Fibroblast of peridontal ligament (primary cell): Measurements from ENCODE around the gene SRRM3.
"Not testable (repeated sequence)": the region's sequence is repeated elsewhere in the genome, so short reads cannot be mapped to it uniquely, and the experiment has no call there.

Experiments used
- DNase-seq: peaks from one replicate; pipeline ENCODE4 v3.0.0-alpha.2; 2010; ENCODE audit errors: extremely low read depth

SRRM3 gene

GRCh38 chr7:76187272-76187671 lies 14.4 kb upstream of the SRRM3 start:
- DNase-seq = no peak

GRCh38 chr7:76189276-76189675 lies 12.4 kb upstream of the SRRM3 start:
- DNase-seq = no peak

GRCh38 chr7:76191783-76192240 lies 9.9 kb upstream of the SRRM3 start:
- DNase-seq = peak; percentile 4

DNA sequence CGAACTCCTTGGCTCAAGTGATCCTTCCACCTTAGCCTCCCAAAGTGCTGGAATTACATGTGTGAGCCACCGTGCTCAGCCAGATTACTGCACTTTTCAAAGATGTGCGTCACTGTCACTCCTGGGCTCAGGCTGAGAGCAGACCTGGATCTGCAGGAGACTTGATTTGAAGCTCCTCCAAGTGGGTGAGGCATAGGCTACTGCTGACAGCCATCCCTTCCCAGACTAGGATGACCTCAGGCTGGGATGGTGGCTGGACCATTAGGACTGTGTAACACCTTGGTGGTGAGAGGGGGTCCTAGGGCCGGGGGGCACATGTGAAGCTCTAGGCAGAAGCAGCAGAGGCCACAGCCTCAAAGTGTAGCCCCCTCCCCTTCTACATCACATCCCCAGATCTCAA lies 8.2 kb upstream of the SRRM3 start:
- no peak for DNase-seq

GRCh38 chr7:76193883-76194282 lies 7.8 kb upstream of the SRRM3 start:
- no peak for DNase-seq

GRCh38 chr7:76196786-76197185 lies 4.9 kb upstream of the SRRM3 start:
- no peak for DNase-seq

GRCh38 chr7:76198202-76198601 lies 3.5 kb upstream of the SRRM3 start:
- no peak for DNase-seq

DNA sequence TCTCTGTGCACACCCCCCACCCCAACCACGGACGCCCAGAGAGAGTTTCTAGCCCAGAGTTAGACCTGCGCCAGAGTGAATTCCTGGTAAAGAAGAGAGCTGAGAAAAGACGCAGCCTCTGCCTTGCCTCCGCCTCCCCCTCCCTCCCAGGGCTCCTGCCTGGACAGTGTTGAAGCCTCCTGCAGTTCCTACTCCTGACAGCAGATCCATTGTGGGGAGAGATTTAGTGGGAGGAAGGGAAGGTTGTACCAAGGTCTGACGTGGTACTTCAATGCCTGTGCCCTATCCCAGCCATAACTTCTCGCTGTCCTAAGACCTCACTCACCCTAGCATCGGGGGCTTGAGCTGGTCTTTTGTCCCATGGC lies 952 bp downstream of the SRRM3 start:
- no peak for DNase-seq

- DNase-seq = no peak
These were observed 2.5 kb downstream of the SRRM3 start for GRCh38 chr7:76204147-76204546.

- DNase-seq = no peak
These were observed 4.9 kb downstream of the SRRM3 start for GRCh38 chr7:76206633-76207032.

DNA sequence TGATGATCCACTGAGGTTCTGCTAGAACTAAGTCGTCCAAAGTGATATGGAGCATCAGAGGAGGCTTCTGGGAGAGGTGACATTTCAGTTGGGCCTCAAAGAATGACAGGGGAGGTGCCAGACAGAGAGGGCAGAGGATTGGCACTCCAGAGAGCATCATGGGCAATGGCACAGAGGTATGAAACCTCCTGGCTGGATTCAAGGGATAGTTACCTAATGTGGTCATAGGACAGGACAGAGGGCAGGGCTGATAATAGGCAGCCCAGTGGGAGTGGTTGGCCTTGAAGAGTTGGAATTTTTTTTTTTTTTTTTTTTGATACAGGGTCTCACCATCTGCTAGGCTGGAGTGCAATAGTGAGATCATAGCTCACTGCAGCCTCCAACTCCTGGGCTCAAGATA lies 7.6 kb downstream of the SRRM3 start:
- no peak for DNase-seq

DNA sequence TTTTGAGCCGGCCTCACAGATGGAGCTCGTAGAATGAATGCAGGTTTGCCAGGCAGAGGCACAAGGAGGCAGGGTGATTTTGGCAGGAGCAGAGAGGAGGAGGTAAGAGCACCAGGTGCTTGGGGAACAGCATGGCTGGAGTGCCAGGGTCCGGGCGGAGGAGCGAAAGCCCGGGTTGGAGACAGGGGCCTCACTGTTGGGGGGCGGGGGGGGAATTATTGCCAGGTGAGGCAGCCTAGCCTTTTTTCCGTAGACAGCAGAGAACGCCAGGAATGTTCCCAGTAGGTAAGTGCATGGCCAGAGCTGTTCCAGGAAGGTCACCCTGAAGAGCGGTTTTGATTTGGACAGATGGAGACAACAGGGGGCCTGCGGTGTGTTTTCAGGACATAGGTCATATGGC lies 9.5 kb downstream of the SRRM3 start:
- DNase-seq = no peak

DNA sequence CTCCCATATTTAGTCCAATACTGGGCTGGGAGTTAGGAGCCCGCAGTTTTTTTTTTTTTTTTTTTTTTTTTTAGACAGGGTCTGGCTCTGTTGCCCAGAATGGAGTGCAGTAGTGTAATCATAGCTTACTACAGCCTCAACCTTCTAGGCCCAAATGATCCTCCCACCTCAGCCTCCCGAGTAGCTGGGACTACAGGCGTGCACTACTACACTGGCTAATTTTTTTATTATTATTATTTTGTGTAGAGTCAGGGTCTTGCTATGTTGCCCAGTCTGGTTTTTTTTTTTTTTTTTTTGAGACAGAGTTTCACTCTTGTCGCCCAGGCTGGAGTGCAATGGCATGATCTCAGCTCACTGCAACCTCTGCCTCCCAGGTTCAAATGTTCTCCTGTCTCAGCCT lies 13.7 kb downstream of the SRRM3 start:
- not testable (repeated sequence) for DNase-seq

DNA sequence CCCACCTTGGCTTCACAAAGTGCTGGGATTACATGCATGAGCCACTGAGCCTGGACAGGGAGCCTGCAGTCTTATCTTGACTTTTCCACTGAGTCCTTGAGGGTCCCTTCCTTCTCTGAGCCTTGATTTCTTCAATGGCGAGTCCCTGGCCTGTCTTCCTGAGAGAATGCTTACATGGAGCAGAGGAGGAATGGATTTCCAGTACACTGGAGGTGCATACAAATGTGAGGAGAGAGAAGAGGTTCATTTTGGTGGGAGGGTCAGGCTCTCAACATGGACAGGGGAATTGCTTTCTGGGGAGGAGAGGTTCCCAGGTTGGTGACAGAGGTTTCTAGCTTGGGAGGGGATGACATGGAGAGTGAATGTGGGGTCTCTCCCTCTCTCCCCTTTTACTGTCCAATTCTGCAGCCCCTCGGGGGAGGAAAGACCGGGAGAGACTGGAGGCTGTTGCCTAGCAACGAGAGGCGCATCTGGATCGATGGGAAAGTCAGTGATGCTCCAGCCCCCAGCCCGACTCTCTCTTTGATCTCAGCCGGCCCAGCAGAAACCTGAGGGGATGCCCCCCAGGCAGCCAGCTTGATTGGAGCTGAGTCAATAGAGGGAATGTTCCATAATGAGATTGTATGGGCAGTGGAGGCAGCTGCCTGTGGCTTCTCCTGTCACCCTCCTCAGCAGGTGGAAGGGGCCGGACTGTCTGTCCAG lies 14.8 kb downstream of the SRRM3 start:
- no peak for DNase-seq

- no peak for DNase-seq
These were observed 16.4 kb downstream of the SRRM3 start for GRCh38 chr7:76217942-76218566.

DNA sequence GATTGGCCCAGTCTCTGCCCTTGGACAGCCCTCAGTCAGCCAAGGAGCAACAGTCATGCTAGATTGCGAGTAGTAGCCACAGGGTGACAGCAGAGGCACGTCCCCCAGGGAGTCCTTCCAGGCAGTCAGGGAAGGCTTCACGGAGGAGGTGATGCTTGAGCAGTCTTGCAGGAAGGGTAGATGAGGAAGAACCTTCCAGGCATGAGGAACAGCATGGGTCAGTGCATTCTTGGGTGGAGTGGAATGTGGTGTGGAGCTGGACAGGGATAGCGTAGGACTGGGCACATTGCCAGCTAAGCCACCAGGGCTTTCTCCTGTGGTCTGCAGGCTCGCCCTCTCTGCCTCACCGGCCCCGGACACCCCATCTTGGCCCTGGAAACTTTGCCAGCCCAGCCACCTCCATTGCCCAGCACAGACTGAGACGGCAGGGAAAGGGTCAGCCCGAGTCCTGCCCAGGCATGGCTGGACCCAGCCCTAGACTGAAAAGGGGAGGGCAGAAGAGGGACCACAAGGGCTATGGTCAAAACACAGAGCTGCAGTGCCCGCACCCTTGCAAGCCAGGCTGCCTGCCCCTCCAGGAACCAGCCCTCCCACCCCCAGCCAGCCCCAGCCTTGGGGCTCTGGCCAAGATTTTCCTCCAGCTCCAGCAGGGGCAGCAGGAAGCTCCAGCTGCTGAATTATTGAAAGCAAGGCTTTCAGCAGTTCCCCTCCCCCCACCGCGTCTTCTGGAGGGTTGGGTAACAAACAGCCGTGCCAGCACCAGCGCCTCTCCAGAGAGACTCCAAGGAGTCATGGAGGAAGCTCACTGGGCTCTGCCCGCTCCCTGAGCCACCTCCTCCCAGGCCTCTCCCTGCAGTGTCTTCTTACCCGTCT lies 18.7 kb downstream of the SRRM3 start:
- peak; percentile 58 for DNase-seq

DNA sequence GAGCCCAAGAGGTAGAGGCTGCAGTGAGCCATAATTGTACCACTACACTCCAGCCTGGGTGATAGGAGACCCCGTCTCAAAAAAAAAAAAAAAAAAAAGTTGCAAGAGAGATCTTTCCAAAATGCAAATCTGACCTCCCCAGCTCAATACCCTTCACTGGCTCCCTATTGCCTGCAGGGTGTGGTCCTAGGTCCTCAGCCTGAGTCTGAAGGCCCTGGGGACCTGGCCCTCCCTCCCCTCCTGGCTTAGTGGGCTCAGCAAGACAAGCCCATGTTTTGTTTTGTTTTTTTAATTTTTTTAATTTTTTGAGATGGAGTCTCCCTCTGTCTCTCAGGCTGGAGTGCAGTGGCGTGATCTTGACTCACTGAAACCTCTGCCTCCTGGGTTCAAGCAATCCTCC lies 20.6 kb downstream of the SRRM3 start:
- no peak for DNase-seq

DNA sequence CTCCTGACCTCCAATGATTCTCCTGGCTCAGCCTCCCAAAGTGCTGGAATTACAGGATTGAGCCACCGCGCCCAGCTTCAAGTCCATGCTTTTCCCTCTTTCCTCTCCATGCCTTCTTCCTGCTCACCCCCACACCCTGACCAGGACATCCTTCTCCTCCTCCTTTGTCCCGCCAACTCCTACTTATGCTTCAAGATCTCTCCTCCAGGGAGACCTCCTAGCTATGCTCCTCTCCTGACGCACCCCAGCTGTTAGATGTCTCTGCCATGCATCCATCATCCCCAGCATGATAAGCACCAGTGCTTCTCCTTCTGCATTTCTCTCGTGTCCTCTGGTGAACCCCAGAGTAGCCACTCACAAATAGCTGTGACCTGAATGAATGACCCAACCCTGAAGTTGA lies 21.1 kb downstream of the SRRM3 start:
- no peak for DNase-seq

DNA sequence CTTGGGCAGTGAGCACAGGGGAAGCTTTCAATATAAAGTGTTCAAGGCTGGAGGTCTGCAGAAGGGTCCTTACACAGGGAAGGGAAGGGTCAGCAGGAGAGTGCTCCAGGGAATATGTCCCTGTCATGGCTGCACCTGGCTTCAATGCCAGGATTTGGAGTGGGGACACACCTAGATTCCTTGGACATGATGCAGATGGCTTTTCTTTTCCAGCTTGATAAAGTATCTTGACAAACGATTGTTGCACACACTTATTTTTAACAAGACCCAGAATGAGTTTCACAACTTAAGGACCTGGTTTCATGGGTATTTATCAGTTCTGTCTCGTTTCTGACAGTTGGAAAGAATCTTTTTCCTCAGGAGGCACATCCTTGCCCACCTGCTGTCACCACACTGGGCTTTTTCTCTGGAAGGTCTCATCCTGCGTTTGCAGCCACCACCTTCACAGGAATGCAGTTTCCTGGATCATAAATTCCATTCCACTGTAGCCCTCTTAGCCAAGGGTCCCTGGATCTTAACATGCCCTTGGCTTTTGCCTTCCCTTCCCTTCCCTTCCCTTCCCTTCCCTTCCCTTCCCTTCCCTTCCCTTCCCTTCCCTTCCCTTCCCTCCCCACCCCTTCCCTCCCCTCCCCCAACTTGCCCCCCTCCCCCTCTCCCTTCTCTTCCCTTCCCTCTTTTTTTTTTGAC lies 21.7 kb downstream of the SRRM3 start:
- DNase-seq = no peak

DNA sequence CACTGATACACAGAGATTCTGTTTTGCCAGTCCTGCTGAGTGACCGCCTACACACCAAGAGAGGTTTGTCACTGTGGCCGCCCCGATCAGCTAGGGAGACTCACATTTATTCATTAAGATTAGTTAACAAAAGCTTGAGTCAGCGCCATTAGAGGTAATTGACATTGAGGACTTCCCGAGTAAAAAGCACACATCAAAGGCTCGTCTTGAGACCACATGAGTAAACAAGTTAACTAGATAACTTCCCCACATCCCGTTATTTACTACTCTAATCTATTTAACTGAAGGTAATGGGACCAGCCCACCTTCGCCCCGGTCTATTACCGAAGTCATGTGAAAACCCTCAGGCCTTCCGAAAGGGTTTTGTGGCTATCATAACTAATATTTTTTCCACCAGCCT lies 23.0 kb downstream of the SRRM3 start:
- no peak for DNase-seq

DNA sequence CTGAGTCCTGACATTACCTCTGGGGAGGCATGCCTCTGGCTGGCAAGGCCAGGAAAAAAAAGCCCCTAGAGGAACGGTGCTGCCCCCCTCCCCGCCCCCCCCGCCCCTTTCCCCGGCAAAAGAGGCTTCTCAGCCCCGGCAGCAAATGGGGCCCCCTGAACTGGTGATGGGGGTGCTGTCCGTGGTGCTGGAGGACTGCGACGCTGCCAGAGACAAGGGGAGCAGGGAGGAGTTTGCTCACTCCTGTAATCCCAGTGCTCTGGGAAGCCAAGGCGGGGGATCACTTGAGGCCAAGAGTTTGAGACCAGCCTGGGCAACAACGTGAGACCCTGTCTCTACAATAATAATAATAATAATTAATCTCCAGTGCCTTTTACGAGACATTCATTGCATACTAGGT lies 23.7 kb downstream of the SRRM3 start:
- DNase-seq = peak; percentile 12

- no peak for DNase-seq
These were observed 24.3 kb downstream of the SRRM3 start for GRCh38 chr7:76225951-76226350.
